ENCODE measurements around the gene NFIA. TPM values are rescaled to one million over a fixed set of nuclear protein-coding genes. Genes with fewer than 3 reads are reported as not detected.

NFIA gene
- total RNA-seq, 1 donor from 2014 or later = 1.2 TPM

DNA sequence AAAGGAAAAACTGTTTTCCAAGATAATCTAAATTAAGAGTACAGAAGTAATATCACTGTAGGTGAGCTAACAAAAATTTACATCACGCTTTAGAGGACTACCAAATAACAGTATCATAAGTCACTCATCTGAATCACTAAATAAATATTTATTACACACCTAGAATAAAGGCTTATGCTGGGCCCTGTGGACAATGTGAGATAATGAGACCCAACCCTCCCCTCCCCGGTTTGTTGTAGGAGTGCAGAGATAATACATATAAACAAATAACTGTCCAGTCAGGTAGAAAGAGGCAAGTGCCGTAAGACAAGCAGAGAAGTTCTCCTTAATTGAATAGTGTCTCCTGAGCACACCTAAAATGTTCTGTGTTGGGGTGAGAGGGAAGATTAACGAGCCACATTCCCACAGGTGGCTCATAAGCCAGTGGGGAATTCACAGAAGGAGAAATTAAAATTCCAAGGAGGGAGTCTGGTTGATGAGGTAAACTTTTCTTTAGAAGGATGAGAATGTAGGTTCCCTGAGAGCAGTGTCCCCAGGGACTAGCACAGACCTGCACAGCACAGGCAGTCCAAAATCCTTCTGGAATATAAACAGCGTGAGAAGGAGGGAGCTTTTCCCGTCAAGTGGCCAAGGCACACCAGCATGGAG lies 241.4 kb downstream of the NFIA start:
- TF ChIP-seq, protein P1, sequence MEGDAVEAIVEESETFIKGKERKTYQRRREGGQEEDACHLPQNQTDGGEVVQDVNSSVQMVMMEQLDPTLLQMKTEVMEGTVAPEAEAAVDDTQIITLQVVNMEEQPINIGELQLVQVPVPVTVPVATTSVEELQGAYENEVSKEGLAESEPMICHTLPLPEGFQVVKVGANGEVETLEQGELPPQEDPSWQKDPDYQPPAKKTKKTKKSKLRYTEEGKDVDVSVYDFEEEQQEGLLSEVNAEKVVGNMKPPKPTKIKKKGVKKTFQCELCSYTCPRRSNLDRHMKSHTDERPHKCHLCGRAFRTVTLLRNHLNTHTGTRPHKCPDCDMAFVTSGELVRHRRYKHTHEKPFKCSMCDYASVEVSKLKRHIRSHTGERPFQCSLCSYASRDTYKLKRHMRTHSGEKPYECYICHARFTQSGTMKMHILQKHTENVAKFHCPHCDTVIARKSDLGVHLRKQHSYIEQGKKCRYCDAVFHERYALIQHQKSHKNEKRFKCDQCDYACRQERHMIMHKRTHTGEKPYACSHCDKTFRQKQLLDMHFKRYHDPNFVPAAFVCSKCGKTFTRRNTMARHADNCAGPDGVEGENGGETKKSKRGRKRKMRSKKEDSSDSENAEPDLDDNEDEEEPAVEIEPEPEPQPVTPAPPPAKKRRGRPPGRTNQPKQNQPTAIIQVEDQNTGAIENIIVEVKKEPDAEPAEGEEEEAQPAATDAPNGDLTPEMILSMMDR (IDR thresholded peaks at IDR 0.05; ENCODE audit: unreplicated experiment) = no peak
- no peak for DNase-seq (ENCODE audit: low spot score, unreplicated experiment)
- no peak overlapping the region for H3K27ac Mint-ChIP-seq
- H3K4me3 Mint-ChIP-seq (ENCODE audit: low read depth) = no peak overlapping the region
- H3K36me3 Mint-ChIP-seq (ENCODE audit: insufficient read depth) = no peaks in the 10 kb centered on the region
- H3K27me3 Mint-ChIP-seq = peaks cover 32% of the 10 kb centered on the region
- H3K4me1 Mint-ChIP-seq (ENCODE audit: low read depth) = peaks cover 27% of the 10 kb centered on the region
- no peaks in the 10 kb centered on the region for H3K9me3 Mint-ChIP-seq (ENCODE audit: low read depth)

- TF ChIP-seq, protein P1 (IDR thresholded peaks at IDR 0.05; ENCODE audit: unreplicated experiment) = no peak
- Mint-ChIP-seq H3K27ac (no peak overlapping the region), H3K36me3 (ENCODE audit: insufficient read depth) (no peaks in the 10 kb centered on the region), H3K9me3 (ENCODE audit: low read depth) (no peaks in the 10 kb centered on the region), H3K4me3 (ENCODE audit: low read depth) (no peak overlapping the region), H3K27me3 (peaks cover 34% of the 10 kb centered on the region), H3K4me1 (ENCODE audit: low read depth) (peaks cover 17% of the 10 kb centered on the region)
- no peak for DNase-seq (ENCODE audit: low spot score, unreplicated experiment)
Observed at GRCh38 chr1:61326713-61327112, 244.4 kb downstream of the NFIA start.

DNA sequence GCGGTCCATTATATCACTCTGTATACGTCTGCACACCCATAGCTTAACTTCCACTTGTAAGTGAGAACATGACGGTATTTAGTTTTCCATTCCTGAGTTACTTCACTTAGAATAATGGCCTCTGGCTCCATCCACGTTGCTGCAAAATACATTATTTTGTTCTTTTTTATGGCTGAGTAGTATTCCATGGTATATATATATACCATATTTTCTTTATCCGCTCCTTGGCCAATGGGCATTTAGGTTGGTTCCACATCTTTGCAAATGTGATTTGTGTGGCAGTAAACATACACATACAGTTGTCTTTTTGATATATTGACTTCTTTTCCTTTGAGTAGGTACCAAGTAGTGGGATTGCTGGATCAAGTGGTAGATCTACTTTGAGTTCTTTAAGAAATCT lies 245.1 kb downstream of the NFIA start:
- Mint-ChIP-seq H3K4me1 (ENCODE audit: low read depth) (peaks cover 21% of the 10 kb centered on the region), H3K4me3 (ENCODE audit: low read depth) (no peak overlapping the region), H3K9me3 (ENCODE audit: low read depth) (no peaks in the 10 kb centered on the region), H3K27me3 (peaks cover 32% of the 10 kb centered on the region), H3K27ac (no peak overlapping the region), H3K36me3 (ENCODE audit: insufficient read depth) (no peaks in the 10 kb centered on the region)
- DNase-seq (ENCODE audit: low spot score, unreplicated experiment) = no peak
- TF ChIP-seq, protein P1 (IDR thresholded peaks at IDR 0.05; ENCODE audit: unreplicated experiment) = no peak

- TF ChIP-seq, protein P1 (IDR thresholded peaks at IDR 0.05; ENCODE audit: unreplicated experiment) = no peak
- no peaks in the 10 kb centered on the region for H3K9me3 Mint-ChIP-seq (ENCODE audit: low read depth)
- H3K4me3 Mint-ChIP-seq (ENCODE audit: low read depth) = no peak overlapping the region
- peaks cover 7% of the 10 kb centered on the region for H3K4me1 Mint-ChIP-seq (ENCODE audit: low read depth)
- H3K27ac Mint-ChIP-seq = no peak overlapping the region
- DNase-seq (ENCODE audit: low spot score, unreplicated experiment) = no peak
- no peaks in the 10 kb centered on the region for H3K36me3 Mint-ChIP-seq (ENCODE audit: insufficient read depth)
- H3K27me3 Mint-ChIP-seq = peaks cover 23% of the 10 kb centered on the region
Observed at GRCh38 chr1:61329556-61329955, 247.2 kb downstream of the NFIA start.

DNA sequence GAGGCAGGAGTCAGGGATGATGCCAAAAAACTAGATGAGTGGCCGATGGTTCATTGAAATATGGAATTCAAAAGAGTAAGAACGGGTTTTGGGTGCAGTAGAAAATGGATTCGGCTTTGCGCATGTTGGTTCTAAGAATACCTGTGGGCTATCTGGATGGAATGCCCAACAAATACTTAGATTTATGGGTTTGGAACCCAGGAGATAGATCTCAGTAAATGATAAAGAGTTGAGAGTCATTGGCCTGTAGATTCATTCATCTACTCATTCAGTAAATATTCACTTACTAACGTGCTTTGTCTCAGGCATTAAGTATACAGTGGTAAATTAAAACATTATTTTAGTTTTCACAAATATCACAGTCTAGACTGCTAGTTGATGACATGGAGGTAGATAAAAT lies 247.7 kb downstream of the NFIA start:
- no peaks in the 10 kb centered on the region for H3K36me3 Mint-ChIP-seq (ENCODE audit: insufficient read depth)
- peaks cover 18% of the 10 kb centered on the region for H3K27me3 Mint-ChIP-seq
- no peak overlapping the region for H3K4me3 Mint-ChIP-seq (ENCODE audit: low read depth)
- H3K27ac Mint-ChIP-seq = no peak overlapping the region
- TF ChIP-seq, protein P1 (IDR thresholded peaks at IDR 0.05; ENCODE audit: unreplicated experiment) = no peak
- peaks cover 10% of the 10 kb centered on the region for H3K4me1 Mint-ChIP-seq (ENCODE audit: low read depth)
- no peak for DNase-seq (ENCODE audit: low spot score, unreplicated experiment)
- no peaks in the 10 kb centered on the region for H3K9me3 Mint-ChIP-seq (ENCODE audit: low read depth)

Data from progenitor cell of endocrine pancreas (in vitro differentiated cells).